Natural killer cell (primary cell): ENCODE measurements around the gene WEE2. TPM values are rescaled to one million over a fixed set of nuclear protein-coding genes. Genes with fewer than 3 reads are reported as not detected.

Source experiments
- ATAC-seq, 3 donors: fragments of 150-1000 bp in 2 of 3; fragments of 200-7000 bp in 1 of 3; cut with Tn5 transposase; 1 replicate in 1 of 3; 2 replicates in 2 of 3; pipeline ENCODE4 v1.10.0; 2021; ENCODE audit warnings: mild to moderate bottlenecking in 2 of 3, moderate library complexity in 2 of 3
- DNase-seq, 2 donors: peaks; one replicate each; pipeline versions ENCODE4 v3.0.0 to v3.0.0-alpha.2; 2013 to 2021; ENCODE audit warnings: mixed read lengths in 1 of 2
- H3K27ac ChIP-seq: one replicate; pipeline ENCODE4 v1.5.1; 2013; ENCODE audit warnings: mild to moderate bottlenecking, low read length
- H3K27me3 ChIP-seq: one replicate; pipeline ENCODE4 v1.6.1; 2013; ENCODE audit warnings: low read length; ENCODE audit not compliant: control insufficient read depth, insufficient read depth
- H3K36me3 ChIP-seq: one replicate; pipeline ENCODE4 v1.6.1; 2013; ENCODE audit warnings: low read length; ENCODE audit not compliant: control insufficient read depth, insufficient read depth
- H3K4me1 ChIP-seq: one replicate; pipeline ENCODE4 v1.6.1; 2013; ENCODE audit warnings: low read length; ENCODE audit not compliant: control insufficient read depth, insufficient read depth
- H3K4me3 ChIP-seq: one replicate; pipeline ENCODE4 v1.5.1; 2013; ENCODE audit warnings: low read length
- H3K9me3 ChIP-seq: one replicate; pipeline ENCODE4 v1.6.1; 2013; ENCODE audit warnings: low read length; ENCODE audit not compliant: control insufficient read depth, insufficient read depth
- H3K27ac Mint-ChIP-seq, 2 donors: one replicate each; pipeline ENCODE4 v1.8.0; 2022; ENCODE audit warnings: mild to moderate bottlenecking in 2 of 2, mixed read lengths in 2 of 2, moderate library complexity in 1 of 2
- H3K27me3 Mint-ChIP-seq, 2 donors: one replicate each; pipeline ENCODE4 v1.8.0; 2022; ENCODE audit warnings: low read depth in 2 of 2, mixed read lengths in 2 of 2
- H3K36me3 Mint-ChIP-seq: one replicate; pipeline ENCODE4 v1.8.0; 2022; ENCODE audit warnings: mixed read lengths
- H3K4me1 Mint-ChIP-seq, 2 donors: one replicate each; pipeline ENCODE4 v1.8.0; 2022; ENCODE audit warnings: mixed read lengths in 2 of 2
- H3K4me3 Mint-ChIP-seq: one replicate; pipeline ENCODE4 v1.8.0; 2022; ENCODE audit warnings: mild to moderate bottlenecking, moderate library complexity, mixed read lengths
- H3K9me3 Mint-ChIP-seq, 2 donors: one replicate each; pipeline ENCODE4 v1.8.0; 2022; ENCODE audit warnings: mixed read lengths in 2 of 2
- WGBS: methylation state at CpG from one replicate; pipeline ENCODE4 v1.1.7; 2013; ENCODE audit warnings: missing lambda C conversion rate; ENCODE audit not compliant: insufficient coverage; 5-methylcytosine and 5-hydroxymethylcytosine counted together
- intact Hi-C: fragments of 100-400 bp; cut with micrococcal nuclease; formaldehyde crosslinking; loops from one replicate; pipeline ENCODE4 v1.14.2; 2022
- total RNA-seq, 4 donors: library from RNA; stranded (reverse); fragments of 120-200 nt in 1 of 4; gene quantifications; one replicate each; pipeline versions ENCODE4 v1.2.3 to v1.2.4, GENCODE V29; 2013 to 2022
- TF ChIP-seq, protein P1 (sequence below): fragments of 200-600 bp; IDR thresholded peaks from one replicate; pipeline ENCODE4 v1.8.0; 2022; ENCODE audit warnings: antibody characterized with exemption

WEE2 gene
- total RNA-seq, 3 donors from 2014 or later (not counting 1 experiment from before 2014, with no cell fraction given) = 0.16 to 0.68 (median 0.23) TPM

DNA sequence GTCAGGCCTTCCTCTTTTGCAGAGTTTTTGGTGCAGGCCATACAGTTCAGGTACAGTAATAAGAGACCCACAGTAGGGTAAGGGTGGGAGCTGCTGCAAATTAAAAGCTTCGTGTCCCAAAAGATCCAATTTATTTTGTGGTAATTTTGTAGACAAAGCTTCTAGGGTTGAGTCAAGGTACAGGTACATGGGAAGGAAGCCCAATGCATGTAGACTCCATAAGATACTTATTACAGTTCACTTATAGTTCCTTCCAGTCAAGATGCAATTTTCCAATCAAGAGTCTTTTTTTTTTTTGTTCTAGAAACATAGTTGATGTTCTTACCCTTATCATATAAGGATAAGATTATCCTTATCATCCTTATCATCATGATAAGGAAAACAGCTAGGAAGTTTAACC lies 68.2 kb downstream of the WEE2 start, which contains the start of gene TAS2R4:
TSS of gene TAS2R4 (plus strand) at position 301 of the 400 bp plus-strand sequence. CDS start 1,815 bp downstream, outside the sequence.
- WGBS = 87% methylated on average over 1 of the region's 1 CpG
- Mint-ChIP-seq H3K27me3 (no peaks in the 10 kb centered on the region), H3K4me1 (peaks cover 0 to 12% of the 10 kb centered on the region in 2 donors), H3K4me3 (no peak within 1 kb of the TSS), H3K36me3 (peaks cover 7% of the 10 kb centered on the region), H3K9me3 (no peaks in the 10 kb centered on the region), H3K27ac (no peak within 1 kb of the TSS)
- intact Hi-C loops = no loop called here
- Histone ChIP-seq H3K4me1 (no peaks in the 10 kb centered on the region), H3K27ac (no peak within 1 kb of the TSS), H3K9me3 (no peaks in the 10 kb centered on the region), H3K36me3 (peaks cover 7% of the 10 kb centered on the region), H3K4me3 (no peak within 1 kb of the TSS), H3K27me3 (no peaks in the 10 kb centered on the region)
- TF ChIP-seq, protein P1, sequence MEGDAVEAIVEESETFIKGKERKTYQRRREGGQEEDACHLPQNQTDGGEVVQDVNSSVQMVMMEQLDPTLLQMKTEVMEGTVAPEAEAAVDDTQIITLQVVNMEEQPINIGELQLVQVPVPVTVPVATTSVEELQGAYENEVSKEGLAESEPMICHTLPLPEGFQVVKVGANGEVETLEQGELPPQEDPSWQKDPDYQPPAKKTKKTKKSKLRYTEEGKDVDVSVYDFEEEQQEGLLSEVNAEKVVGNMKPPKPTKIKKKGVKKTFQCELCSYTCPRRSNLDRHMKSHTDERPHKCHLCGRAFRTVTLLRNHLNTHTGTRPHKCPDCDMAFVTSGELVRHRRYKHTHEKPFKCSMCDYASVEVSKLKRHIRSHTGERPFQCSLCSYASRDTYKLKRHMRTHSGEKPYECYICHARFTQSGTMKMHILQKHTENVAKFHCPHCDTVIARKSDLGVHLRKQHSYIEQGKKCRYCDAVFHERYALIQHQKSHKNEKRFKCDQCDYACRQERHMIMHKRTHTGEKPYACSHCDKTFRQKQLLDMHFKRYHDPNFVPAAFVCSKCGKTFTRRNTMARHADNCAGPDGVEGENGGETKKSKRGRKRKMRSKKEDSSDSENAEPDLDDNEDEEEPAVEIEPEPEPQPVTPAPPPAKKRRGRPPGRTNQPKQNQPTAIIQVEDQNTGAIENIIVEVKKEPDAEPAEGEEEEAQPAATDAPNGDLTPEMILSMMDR = no peak
- no peak for ATAC-seq
- no peak for DNase-seq

Other genes starting within 250 kb of the WEE2 start
- gene AGK, start 156.9 kb upstream of the WEE2 start, total RNA-seq = 100 to 1,000 TPM in 1 of 3 donors, 10 to 100 TPM in 2; 70.0 to 106 (median 99.0) TPM
- gene DENND11, start 6.2 kb upstream of the WEE2 start, total RNA-seq = 10 to 100 TPM; 28.9 to 57.0 (median 47.6) TPM
- 100 to 1,000 TPM in 2 of 3 donors, 10 to 100 TPM in 1; 98.7 to 112 (median 106) TPM for gene SSBP1, start 30.0 kb downstream of the WEE2 start, total RNA-seq
- under 1 TPM in 1 of 3 donors, not detected in 2; 0.79 TPM for gene TAS2R3, start 55.7 kb downstream of the WEE2 start, total RNA-seq
- gene TAS2R4, start 68.3 kb downstream of the WEE2 start, total RNA-seq = under 1 TPM; 0.16 to 0.83 (median 0.59) TPM
- gene TAS2R5, start 81.9 kb downstream of the WEE2 start, total RNA-seq = 1 to 10 TPM in 2 of 3 donors, under 1 TPM in 1; 0.75 to 1.9 (median 1.3) TPM
- gene PRSS37, start 133.1 kb downstream of the WEE2 start, total RNA-seq = not detected
- not detected for gene OR9A4, start 208.0 kb downstream of the WEE2 start, total RNA-seq
- gene CLEC5A, start 238.6 kb downstream of the WEE2 start, total RNA-seq = under 1 TPM in 1 of 3 donors, not detected in 2; 0.60 TPM